ENCODE results near the gene GRM4.
"Not testable (repeated sequence)": the region's sequence is repeated elsewhere in the genome, so short reads cannot be mapped to it uniquely, and the experiment has no call there.

GRM4 gene

GRCh38 chr6:34017106-34017805 lies 128.6 kb downstream of the GRM4 start:
- H3K4me3 ChIP-seq (ENCODE audit: low read depth, low read length), result no peak overlapping the region
- TF ChIP-seq CTCF (IDR thresholded peaks at IDR 0.05; ENCODE audit: low read depth, low read length, missing control alignments), result no peak
- DNase-seq (ENCODE audit: low read depth), result no peak

- not testable (repeated sequence) for DNase-seq (ENCODE audit: low read depth); H3K4me3 ChIP-seq (ENCODE audit: low read depth, low read length)
These were observed 129.3 kb downstream of the GRM4 start for GRCh38 chr6:34016573-34016972.

GRCh38 chr6:34015586-34015985 lies 130.3 kb downstream of the GRM4 start:
- no peak for TF ChIP-seq CTCF (IDR thresholded peaks at IDR 0.05; ENCODE audit: low read depth, low read length, missing control alignments)

GRCh38 chr6:34011264-34011663 lies 134.6 kb downstream of the GRM4 start:
- no peak for TF ChIP-seq CTCF (IDR thresholded peaks at IDR 0.05; ENCODE audit: low read depth, low read length, missing control alignments)
- no peak overlapping the region for H3K4me3 ChIP-seq (ENCODE audit: low read depth, low read length)
- no peak for DNase-seq (ENCODE audit: low read depth)

More at GRCh38 chr6:34015586-34015985, 130.3 kb downstream of the GRM4 start:
- DNase-seq (ENCODE audit: low read depth), result no peak
- H3K4me3 ChIP-seq (ENCODE audit: low read depth, low read length), result no peak overlapping the region

- no peak overlapping the region for H3K4me3 ChIP-seq (ENCODE audit: low read depth, low read length)
- no peak for TF ChIP-seq CTCF (IDR thresholded peaks at IDR 0.05; ENCODE audit: low read depth, low read length, missing control alignments)
- no peak for DNase-seq (ENCODE audit: low read depth)
These were observed 139.9 kb downstream of the GRM4 start for GRCh38 chr6:34005901-34006531.

- TF ChIP-seq CTCF (IDR thresholded peaks at IDR 0.05; ENCODE audit: low read depth, low read length, missing control alignments), result no peak
- no peak for DNase-seq (ENCODE audit: low read depth)
- H3K4me3 ChIP-seq (ENCODE audit: low read depth, low read length), result no peak overlapping the region
These were observed 141.2 kb downstream of the GRM4 start for GRCh38 chr6:34004706-34005105.

GRCh38 chr6:34003962-34004361 lies 141.9 kb downstream of the GRM4 start:
- no peak for DNase-seq (ENCODE audit: low read depth)
- no peak overlapping the region for H3K4me3 ChIP-seq (ENCODE audit: low read depth, low read length)
- TF ChIP-seq CTCF (IDR thresholded peaks at IDR 0.05; ENCODE audit: low read depth, low read length, missing control alignments), result no peak
